SIG-M5 treated with dmso at 0.1 percent for 504 hours (cell line): ENCODE data around the gene CAPN9.

ENCODE experiments used
- DNase-seq: peaks from one replicate; lab custom pipeline; 2025; ENCODE audit not compliant: unreplicated experiment; lab: John Stamatoyannopoulos, UW

CAPN9 gene

GRCh38 chr1:230794431-230794830 is 47.2 kb downstream of the CAPN9 start:
- no peak for DNase-seq

DNA sequence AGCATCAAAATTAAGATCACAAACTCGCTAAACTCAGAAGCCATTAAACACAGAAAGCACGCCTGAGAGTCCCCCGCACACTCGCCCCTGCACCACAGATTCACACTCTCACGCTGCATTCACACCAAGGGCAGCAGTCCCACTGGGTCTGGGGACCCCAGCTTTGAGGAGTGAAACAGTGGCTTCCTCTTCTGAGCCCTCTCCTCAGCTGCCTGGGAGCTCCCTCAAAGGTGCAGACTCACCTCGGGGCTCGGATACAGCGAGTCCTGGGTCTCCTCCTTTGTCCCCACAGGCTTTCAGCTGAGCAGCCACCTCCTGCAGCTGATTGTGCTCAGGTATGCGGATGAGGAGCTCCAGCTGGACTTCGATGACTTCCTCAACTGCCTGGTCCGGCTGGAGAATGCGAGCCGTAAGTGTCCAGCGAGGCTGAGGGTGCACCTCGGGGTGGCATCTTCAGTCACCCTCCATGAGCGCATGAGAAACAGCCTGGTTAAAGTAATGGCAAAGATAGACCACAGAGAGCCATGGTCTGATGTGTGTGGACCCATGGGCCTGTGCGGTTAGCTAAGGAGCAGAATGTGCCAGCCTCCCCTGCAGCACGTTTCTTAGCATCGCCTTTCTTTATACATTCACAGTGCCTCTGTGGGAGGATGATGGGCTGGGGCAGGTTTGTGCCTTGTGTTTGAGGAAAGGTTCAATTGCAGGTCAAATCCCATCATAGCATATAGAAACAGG is 47.9 kb downstream of the CAPN9 start:
- no peak for DNase-seq

- no peak for DNase-seq
Measured at GRCh38 chr1:230796626-230797025, 49.4 kb downstream of the CAPN9 start.

- no peak for DNase-seq
Measured at GRCh38 chr1:230797376-230797920, 50.3 kb downstream of the CAPN9 start.

DNA sequence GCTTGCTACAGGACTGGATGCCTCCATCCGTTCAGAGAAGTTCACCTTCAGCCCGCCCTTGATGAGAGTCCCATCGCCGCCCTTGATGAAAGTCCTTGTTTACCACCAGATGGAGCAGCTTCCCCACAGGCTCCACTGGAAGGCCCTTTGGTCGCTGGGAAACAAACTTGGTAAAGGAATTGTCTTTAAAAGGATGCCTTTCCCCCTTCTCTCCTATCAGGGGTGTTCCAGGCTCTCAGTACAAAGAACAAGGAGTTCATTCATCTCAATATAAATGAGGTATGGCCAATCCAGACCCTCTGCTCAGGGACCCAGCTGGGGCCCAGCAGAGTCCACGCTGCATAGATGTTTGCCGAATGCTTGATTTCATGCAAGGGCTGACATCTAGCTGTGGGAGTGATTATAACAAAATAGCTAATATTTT is 50.8 kb downstream of the CAPN9 start:
- peak; percentile 70 for DNase-seq

DNA sequence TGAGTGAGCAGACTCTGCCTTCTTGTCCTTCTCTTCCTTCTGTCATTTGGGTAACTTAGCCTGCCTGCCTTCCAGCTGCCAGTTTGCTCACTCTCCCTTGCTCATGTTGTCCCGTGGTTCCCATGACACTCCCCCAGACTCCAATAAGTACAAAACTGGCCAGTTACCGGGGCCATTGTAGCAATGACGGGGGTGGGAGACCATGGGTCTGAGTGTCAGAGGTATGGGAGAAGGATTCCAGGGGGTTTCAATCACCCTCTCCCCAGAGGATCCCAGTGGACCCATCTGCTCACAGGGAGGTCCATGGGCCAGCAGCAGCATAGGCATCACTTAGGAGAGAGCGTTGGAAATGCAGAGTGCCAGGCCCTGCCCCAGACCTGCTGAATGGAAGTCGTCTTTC is 51.3 kb downstream of the CAPN9 start:
- DNase-seq: no peak

DNA sequence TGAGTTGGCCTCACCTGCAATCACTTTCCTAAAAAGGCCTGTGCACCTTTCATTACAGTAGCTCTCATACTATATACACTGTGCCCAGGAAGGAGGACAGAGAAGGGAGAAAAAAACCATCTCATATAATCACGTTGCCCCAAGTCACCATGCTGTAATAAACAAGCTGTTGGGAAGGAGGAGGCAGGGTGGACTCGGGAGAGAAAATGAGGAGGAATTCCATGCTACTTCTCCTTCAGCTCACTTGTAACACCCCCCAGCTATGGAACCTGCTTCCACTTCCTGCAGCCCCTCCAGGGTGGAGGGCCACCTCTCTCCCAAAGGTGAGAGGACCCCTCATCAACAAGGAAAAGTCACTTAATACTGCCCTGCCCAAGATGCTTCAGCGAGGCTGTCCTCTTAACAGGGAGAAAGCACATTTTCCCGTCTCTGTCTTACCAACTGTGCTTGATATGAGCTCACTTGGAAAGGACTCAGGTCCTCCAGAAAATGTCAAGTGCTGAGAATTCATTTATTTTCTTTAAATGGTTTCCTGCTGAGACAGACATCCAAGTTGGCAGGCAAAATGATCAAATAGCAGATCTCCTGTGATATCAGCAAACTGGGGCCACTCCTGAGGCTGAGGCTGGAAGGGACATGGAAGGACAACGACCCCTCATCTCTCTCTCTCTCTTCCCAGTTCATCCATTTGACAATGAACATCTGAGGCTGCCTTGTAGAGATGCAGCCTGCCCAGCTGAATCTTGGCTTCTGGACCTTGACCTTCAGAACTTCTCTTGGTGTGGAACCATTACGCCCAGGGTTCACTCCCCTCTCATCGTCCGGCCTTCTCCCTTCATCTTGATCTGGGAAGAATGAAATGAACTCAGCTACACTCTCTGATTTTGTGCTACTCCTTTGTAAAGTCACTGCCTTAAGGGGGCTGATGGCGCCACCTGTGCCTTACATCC is 54.0 kb downstream of the CAPN9 start:
- DNase-seq: no peak

GRCh38 chr1:230804396-230804795 is 57.2 kb downstream of the CAPN9 start:
- DNase-seq: no peak

GRCh38 chr1:230806552-230806951 is 59.4 kb downstream of the CAPN9 start:
- DNase-seq: no peak

DNA sequence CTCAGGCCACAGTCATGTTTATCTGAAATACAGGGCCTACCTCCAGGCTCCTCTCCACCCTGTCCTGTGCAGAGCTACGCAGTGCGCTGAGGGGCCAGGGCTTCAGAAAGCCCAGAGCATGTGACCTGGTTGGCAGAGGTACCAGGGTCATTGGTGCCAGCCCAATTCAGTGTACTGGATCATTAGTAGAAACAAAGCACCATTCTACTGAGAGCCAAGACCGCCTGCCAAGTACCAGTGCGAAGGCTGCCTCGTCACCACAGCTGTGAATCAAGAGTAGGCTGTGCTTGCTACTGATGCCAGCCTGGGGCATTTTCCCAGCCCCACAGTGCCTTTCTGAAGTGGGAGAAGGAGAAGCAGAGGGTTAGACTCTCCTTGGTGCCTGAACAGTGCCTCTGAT is 59.8 kb downstream of the CAPN9 start:
- no peak for DNase-seq

DNA sequence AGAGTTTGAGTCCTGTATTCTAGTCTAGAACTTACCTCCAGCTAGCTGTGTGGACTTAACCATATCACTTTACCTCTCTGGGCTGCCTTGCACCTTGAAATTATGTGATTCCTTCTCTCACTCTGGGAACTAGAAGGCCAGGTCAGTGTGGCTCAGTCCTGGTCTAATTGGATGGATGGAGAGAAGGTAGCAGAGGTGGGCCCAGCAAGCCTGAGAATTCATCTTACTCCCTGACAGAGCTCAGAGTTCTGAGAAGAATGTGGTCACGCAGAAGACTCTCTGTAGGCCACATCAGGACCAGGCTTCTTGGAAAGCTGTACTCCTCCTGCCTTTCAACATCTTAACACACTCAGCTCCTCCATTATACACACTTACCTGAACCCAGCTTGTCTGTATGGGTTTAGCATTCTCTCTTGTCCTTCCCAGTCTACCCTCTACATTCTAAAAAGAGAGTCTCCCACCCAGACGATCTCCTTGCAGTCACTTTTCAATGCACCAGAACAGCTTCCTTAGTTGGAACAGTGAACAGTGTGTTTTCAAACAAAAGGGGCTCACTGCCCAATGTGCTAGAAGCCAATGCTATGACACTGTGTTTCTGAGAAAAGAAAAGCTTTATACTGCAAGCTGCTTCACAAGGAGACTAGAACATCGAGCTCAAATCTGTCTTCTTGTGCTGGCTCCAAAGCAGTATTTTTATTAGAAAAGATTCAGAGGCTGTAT is 60.5 kb downstream of the CAPN9 start:
- no peak for DNase-seq

DNA sequence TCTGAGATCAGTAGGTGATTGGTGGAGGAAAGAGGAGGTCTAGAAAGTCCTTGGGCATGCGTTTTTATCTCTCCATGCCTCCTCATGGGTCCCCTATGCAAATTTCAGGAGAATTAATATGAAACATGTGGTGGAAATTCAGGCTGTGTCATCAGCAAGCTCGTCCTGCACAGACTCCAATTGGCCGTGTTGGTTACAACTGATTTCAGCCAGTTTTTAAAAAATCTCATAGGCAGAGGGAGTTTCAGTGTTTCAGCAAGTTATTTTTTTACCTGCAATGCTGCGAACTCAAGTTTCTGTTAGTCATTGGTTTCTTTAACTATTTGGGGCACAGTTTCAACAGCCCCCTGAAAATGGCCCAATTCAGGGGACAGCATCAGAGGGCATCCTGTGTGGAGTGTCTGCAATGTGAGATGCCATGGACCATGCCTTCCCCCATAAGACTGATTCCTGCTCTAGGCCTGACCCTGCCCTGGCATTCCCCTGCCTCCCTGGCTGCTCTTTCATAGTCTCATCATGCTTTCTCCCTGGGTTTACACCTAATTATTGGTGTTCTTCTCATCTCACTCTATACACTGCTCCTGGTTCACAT is 61.2 kb downstream of the CAPN9 start:
- no peak for DNase-seq

DNA sequence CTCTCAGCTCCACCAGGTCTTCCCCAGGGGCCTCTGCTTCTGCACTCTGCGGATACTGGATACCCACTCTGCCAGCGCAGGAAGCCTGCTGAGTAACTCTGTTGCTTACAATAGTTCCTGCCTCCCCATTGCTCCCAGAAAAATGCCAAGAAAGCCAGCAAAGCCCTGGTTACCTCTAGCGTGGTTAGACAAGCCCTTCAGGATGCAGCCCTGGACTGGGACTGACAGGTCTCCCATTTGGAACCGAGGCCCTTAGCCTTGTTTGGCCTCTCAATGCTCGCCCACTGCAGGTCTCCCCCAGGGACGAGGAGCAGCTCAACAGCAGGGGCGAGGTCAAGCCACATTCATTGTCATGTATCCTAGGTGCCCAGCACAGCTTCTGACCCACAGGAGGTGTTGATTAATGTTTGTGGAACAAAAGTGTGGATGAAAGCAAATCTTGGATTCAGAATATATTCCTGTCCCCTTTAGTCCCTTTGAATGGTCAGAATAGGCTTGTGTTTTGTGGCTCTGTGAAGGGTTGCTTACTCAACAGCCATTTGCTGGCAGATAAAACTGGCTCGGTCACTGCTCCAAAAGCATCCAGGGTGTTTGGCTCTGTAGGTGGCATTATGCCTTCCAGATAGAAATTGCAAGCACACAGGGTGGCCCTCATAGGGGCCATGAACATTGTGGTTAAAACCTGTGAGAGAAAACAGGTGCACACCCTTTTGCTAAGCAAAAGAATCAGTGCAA is 62.2 kb downstream of the CAPN9 start:
- DNase-seq: no peak

DNA sequence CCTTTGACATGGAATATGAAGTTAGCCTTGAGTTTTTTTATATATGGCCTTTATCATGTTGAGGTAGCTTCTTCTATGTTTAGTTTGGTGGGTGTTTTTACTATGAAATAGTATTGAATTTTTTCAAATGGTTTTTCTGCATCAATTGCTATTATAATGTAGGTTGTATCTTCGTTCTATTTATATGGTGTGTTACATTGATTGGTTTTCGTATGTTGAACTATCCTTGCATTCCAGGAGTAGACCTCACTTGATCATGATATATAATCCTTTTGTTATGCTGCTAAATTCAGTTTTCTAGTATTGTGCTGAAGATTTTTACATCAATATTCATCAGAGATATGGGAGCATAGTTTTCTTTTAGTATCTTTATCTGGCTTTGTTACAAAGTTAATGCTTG is 65.4 kb downstream of the CAPN9 start:
- DNase-seq: no peak

DNA sequence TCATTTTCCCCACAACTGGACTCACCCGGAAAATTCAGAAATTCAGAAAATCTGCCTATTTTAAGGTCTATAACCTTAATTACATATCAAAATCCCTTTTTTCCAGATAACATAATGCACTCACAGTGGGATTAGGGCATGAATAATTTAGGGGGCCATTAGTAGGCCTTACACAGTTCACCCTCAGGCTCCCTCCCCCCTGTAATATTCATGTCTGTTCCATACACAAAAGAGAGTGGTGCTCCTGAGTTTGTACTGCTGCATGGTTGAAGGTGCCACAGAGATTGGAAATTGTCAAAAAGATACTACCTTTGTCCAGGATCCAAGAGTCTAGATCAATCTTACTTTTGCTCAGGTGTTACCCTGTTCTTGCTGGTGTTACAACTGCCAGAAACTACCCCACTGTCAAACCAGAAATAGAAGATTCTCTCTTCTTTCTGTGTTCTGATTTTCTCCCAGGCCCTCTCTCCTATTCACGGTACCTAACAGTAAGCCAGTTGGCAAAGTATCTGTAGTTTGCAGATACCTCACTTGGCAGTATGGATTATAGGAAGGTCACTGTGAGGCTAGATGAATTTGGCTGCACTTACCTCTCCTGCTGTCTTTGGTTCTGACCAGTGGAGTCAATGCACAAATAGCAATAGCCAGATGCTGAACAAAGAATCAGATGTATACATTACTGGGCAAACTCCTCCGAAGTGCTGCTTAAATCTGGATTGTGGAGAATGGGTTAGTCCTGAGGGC is 67.9 kb downstream of the CAPN9 start:
- DNase-seq: no peak

GRCh38 chr1:230816018-230816417 is 68.8 kb downstream of the CAPN9 start:
- DNase-seq: no peak

GRCh38 chr1:230818367-230818766 is 71.2 kb downstream of the CAPN9 start:
- no peak for DNase-seq

GRCh38 chr1:230818901-230819300 is 71.7 kb downstream of the CAPN9 start:
- no peak for DNase-seq

DNA sequence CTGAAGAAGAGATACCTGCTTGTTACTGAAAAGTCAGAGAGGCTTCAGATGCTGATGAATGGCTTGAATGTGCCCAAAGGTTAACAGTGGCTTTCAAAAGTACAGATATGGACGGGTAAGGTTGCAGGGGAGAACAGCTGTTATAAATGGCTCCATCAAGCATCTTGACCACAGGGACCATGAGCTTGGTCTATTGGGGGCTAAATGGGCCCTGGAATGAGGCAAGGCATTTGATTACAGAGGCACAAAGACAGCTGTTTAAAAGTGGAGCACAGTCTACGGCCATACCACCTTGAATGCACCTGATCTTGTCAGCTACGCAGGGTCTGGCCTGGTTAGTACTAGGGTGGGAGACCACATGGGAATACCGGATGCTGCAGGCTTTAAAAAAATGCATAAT is 72.8 kb downstream of the CAPN9 start:
- no peak for DNase-seq

GRCh38 chr1:230820568-230820967 is 73.4 kb downstream of the CAPN9 start:
- DNase-seq: no peak
